SH-SY5Y (cell line): ENCODE measurements around the gene BMP2.

Source experiments
- GATA2 ChIP-seq: IDR thresholded peaks from 2 replicates; pipeline ENCODE4 v1.6.1; 2011; ENCODE audit warnings: mild to moderate bottlenecking, low read depth, low read length
- GATA3 ChIP-seq: IDR thresholded peaks from 2 replicates; pipeline ENCODE4 v1.6.1; 2011; ENCODE audit warnings: low read depth, mild to moderate bottlenecking, low read length, moderate library complexity

- no peak for TF ChIP-seq GATA2
- TF ChIP-seq GATA3: no peak
Measured at GRCh38 chr20:6730672-6731328, 36.7 kb upstream of the BMP2 start.
